ENCODE results near the gene PRPS1.

DNA sequence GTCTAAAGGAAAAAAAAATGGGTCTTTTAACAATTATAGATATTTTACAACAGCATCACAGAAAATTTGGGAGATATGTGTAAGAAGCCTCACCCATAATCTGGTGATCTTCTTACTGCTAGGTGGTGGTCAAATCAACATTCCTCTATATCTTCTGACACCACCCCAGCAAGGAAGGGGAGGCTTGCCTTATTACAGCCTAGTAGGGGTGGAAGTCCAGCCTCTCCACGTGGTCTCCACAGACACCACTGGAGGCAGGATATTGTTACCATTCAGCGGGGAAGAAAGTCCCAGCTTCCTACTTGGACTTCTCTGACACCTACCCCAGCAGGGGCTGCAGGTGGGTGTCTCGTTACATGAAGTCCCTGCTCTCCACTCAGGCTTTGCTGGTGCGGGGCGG is 28.7 kb downstream of the PRPS1 start:
- TF ChIP-seq CTCF (CRISPR knock-in tag; IDR thresholded peaks at IDR 0.05) (no peak), MTF1 (CRISPR knock-in tag; IDR thresholded peaks at IDR 0.05) (no peak), CREM (IDR thresholded peaks at IDR 0.05) (no peak), CREM (CRISPR knock-in tag; IDR thresholded peaks at IDR 0.05) (no peak), NFE2L1 (CRISPR knock-in tag; IDR thresholded peaks at IDR 0.05; ENCODE audit: borderline replicate concordance) (no peak), GABPA (IDR thresholded peaks at IDR 0.05; ENCODE audit: low read depth, low read length) (no peak), GABPA (CRISPR knock-in tag; IDR thresholded peaks at IDR 0.05; ENCODE audit: low read depth) (no peak), KAT8 (CRISPR knock-in tag; IDR thresholded peaks at IDR 0.05) (no peak)
- TF ChIP-seq, protein P1, sequence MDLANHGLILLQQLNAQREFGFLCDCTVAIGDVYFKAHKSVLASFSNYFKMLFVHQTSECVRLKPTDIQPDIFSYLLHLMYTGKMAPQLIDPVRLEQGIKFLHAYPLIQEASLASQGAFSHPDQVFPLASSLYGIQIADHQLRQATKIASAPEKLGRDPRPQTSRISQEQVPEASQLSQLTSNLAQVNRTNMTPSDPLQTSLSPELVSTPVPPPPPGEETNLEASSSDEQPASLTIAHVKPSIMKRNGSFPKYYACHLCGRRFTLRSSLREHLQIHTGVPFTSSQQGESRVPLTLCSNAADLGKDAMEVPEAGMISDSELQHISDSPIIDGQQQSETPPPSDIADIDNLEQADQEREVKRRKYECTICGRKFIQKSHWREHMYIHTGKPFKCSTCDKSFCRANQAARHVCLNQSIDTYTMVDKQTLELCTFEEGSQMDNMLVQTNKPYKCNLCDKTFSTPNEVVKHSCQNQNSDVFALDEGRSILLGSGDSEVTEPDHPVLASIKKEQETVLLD (CRISPR knock-in tag; IDR thresholded peaks at IDR 0.05; ENCODE audit: low read depth): no peak

All from HepG2 (cell line).